PFSK-1 (cell line): Measurements from ENCODE around the gene GSDMA.

ENCODE experiments used
- FOXP2 ChIP-seq: optimal IDR thresholded peaks from 2 replicates; pipeline ENCODE3; 2011; ENCODE audit warnings: borderline replicate concordance, control low read depth, inconsistent platforms; ENCODE audit not compliant: insufficient read depth; ENCODE audit errors: extremely low read length, extremely low read depth
- POLR2AphosphoS5 ChIP-seq: IDR thresholded peaks from 2 replicates; pipeline ENCODE4 v1.6.1; 2012; ENCODE audit warnings: low read depth, mild to moderate bottlenecking, control low read depth, low read length, moderate library complexity
- REST ChIP-seq, 2 experiments: IDR thresholded peaks; 2 replicates each; pipeline versions ENCODE4 v1.6.1 to v1.8.0; 2011 to 2012; ENCODE audit warnings: low read depth in 2 of 2, low read length in 2 of 2, control low read depth in 1 of 2, inconsistent platforms in 1 of 2, mild to moderate bottlenecking in 1 of 2, moderate library complexity in 1 of 2; ENCODE audit not compliant: insufficient read depth in 1 of 2
- SIN3A ChIP-seq: IDR thresholded peaks from 2 replicates; pipeline ENCODE4 v1.6.1; 2012; ENCODE audit warnings: mild to moderate bottlenecking, low read length, moderate library complexity, borderline replicate concordance; ENCODE audit not compliant: insufficient read depth
- TAF1 ChIP-seq: IDR thresholded peaks from 2 replicates; pipeline ENCODE4 v1.6.1; 2012; ENCODE audit warnings: low read length, control low read depth, borderline replicate concordance; ENCODE audit not compliant: insufficient read depth

Gene GSDMA

GRCh38 chr17:40020146-40020545 lies 57.3 kb downstream of the GSDMA start:
- no peak for TF ChIP-seq FOXP2
- no peak for TF ChIP-seq REST (IDR thresholded peaks at IDR 0.05; ENCODE audit: insufficient read depth in 1 of 2, low read depth in 2 of 2, low read length in 2 of 2)
- no peak for TF ChIP-seq SIN3A
- TF ChIP-seq POLR2AphosphoS5 = no peak
- TF ChIP-seq TAF1 = no peak

GRCh38 chr17:40021451-40021971 lies 58.7 kb downstream of the GSDMA start:
- TF ChIP-seq REST (IDR thresholded peaks at IDR 0.05; ENCODE audit: insufficient read depth in 1 of 2, low read depth in 2 of 2, low read length in 2 of 2) (peak in 1 of 2 experiments; percentile 47; a peak in 1 of 4 replicates), SIN3A (no peak)

GRCh38 chr17:40022497-40022896 lies 59.7 kb downstream of the GSDMA start:
- TF ChIP-seq REST (IDR thresholded peaks at IDR 0.05; ENCODE audit: insufficient read depth in 1 of 2, low read depth in 2 of 2, low read length in 2 of 2) (no peak), SIN3A (no peak), POLR2AphosphoS5 (no peak)

- TF ChIP-seq REST (IDR thresholded peaks at IDR 0.05; ENCODE audit: insufficient read depth in 1 of 2, low read depth in 2 of 2, low read length in 2 of 2) = no peak
- TF ChIP-seq POLR2AphosphoS5 = no peak
- TF ChIP-seq FOXP2 = no peak
- TF ChIP-seq TAF1 = no peak
- no peak for TF ChIP-seq SIN3A
Measured at GRCh38 chr17:40022961-40023541, 60.2 kb downstream of the GSDMA start.
